Testis (tissue), 2 donors: ENCODE results near the gene CLOCK.

Source experiments
- CTCF ChIP-seq, 3 experiments: fragments of 450-650 bp in 2 of 3; fragments of 200-600 bp in 1 of 3; sonication (generic) in 1 of 3; IDR thresholded peaks; one replicate each; pipeline ENCODE4 v1.5.1; 2016 to 2019; ENCODE audit warnings: antibody characterized with exemption in 3 of 3, mild to moderate bottlenecking in 2 of 3, moderate library complexity in 1 of 3
- POLR2A ChIP-seq: fragments of 450-650 bp; IDR thresholded peaks from one replicate; pipeline ENCODE4 v1.6.1; 2017; ENCODE audit warnings: antibody characterized with exemption, mild to moderate bottlenecking, moderate library complexity

DNA sequence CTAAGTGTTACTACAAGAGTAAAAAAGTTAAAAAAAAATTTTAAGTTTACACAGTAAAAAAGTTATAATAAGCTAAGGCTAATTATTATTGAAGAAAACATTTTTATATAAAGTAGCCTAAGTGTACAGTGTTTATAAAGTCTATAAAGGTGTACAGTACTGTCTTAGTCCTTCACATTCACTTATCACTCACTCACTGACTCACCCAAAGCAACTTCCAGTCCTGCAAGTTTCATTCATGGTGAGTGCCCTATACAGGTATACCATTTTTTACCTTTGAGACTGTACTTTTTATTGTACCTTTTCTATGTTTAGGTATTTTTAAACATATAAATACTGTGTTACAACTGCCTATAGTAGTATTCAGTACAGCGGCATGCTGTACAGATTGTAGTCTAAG lies 76.7 kb downstream of the CLOCK start:
- TF ChIP-seq CTCF (IDR thresholded peaks at IDR 0.05) (no peak), POLR2A (no peak)
